K562 (cell line): ENCODE data around the gene IQUB. TPM values are rescaled to one million over a fixed set of nuclear protein-coding genes. Genes with fewer than 3 reads are reported as not detected.

Experiments
- BDP1 ChIP-seq: IDR thresholded peaks from 3 replicates; pipeline ENCODE4 v1.6.1; 2011; ENCODE audit not compliant: insufficient read length, insufficient read depth
- CBFB ChIP-seq: sonication (generic); formaldehyde crosslinking; IDR thresholded peaks from 2 replicates; pipeline ENCODE4 v1.4.0; 2020; ENCODE audit warnings: mild to moderate bottlenecking, missing genetic modification reagents
- CBX3 ChIP-seq, 2 experiments: IDR thresholded peaks; 1 replicate in 1 of 2; 2 replicates in 1 of 2; pipeline ENCODE4 v1.6.1; 2012; ENCODE audit warnings: inconsistent platforms in 2 of 2, low read length in 2 of 2, borderline replicate concordance in 1 of 2, control low read depth in 1 of 2
- MCM2 ChIP-seq: fragments of 450-650 bp; IDR thresholded peaks from 2 replicates; pipeline ENCODE4 v1.6.1; 2017; ENCODE audit warnings: low read depth, mild to moderate bottlenecking
- MTA2 ChIP-seq: fragments of 450-650 bp; IDR thresholded peaks from 2 replicates; pipeline ENCODE4 v1.6.1; 2016; ENCODE audit warnings: low read depth
- PTRF ChIP-seq: fragments of 450-650 bp; IDR thresholded peaks from 2 replicates; pipeline ENCODE4 v1.6.1; 2016; ENCODE audit warnings: mild to moderate bottlenecking, missing genetic modification characterization, missing compliant biosample characterization
- RFX7 ChIP-seq: fragments of 250-450 bp; sonication (Bioruptor Pico); IDR thresholded peaks from 2 replicates; pipeline ENCODE4 v1.5.1; 2021; ENCODE audit warnings: mild to moderate bottlenecking
- SNIP1 ChIP-seq: fragments of 450-650 bp; IDR thresholded peaks from 2 replicates; pipeline ENCODE4 v1.7.1; 2017; ENCODE audit warnings: low read depth, mild to moderate bottlenecking
- TAL1 ChIP-seq: fragments of 450-650 bp; IDR thresholded peaks from 2 replicates; pipeline ENCODE4 v1.6.1; 2016; ENCODE audit warnings: mild to moderate bottlenecking
- TCF3 ChIP-seq: sonication (generic); formaldehyde crosslinking; IDR thresholded peaks from 2 replicates; pipeline ENCODE4 v1.4.0; 2020; ENCODE audit warnings: mild to moderate bottlenecking, missing genetic modification reagents
- TEAD1 ChIP-seq, 2 experiments: fragments of 450-650 bp in 1 of 2; sonication (generic) in 1 of 2; formaldehyde crosslinking; IDR thresholded peaks; 2 replicates each; pipeline versions ENCODE4 v1.4.0 to v1.8.0; 2020 to 2022; ENCODE audit warnings: mild to moderate bottlenecking in 2 of 2, missing genetic modification reagents in 1 of 2
- ZFP30 ChIP-seq: fragments of 250-450 bp; sonication (Bioruptor Pico); IDR thresholded peaks from 2 replicates; pipeline ENCODE4 v1.8.0; 2022; ENCODE audit warnings: moderate library complexity, mild to moderate bottlenecking, inconsistent platforms, borderline replicate concordance
- ZNF778 ChIP-seq: fragments of 450-650 bp; formaldehyde crosslinking; IDR thresholded peaks from 2 replicates; pipeline ENCODE4 v1.4.0; 2020; ENCODE audit warnings: mild to moderate bottlenecking, moderate library complexity
- polyA plus RNA-seq, 8 experiments: library from polyadenylated mRNA; depleted of rRNA in 4 of 8; stranded (reverse) in 5 of 8; unstranded in 3 of 8; fragments of >200 nt; fragmentation: Nextera tagmentation in 2 of 8; fragmentation: Illumina TruSeq in 1 of 8; extraction: Ambion mirVana in 2 of 8; extraction: Trizol in 1 of 8; gene quantifications; 2 replicates each; pipeline versions ENCODE4 v1.2.1 to v1.2.3, GENCODE V29; 2011 to 2014; ENCODE audit warnings: inconsistent platforms in 1 of 8, missing spikeins in 1 of 8
- total RNA-seq, 7 experiments: library from RNA; depleted of rRNA in 6 of 7; stranded (reverse); fragments of >200 nt in 6 of 7; fragmentation: Illumina TruSeq in 2 of 7; extraction: Trizol in 2 of 7; gene quantifications; 2 replicates each; pipeline versions ENCODE4 v1.2.1 to v1.2.3, GENCODE V29; 2011 to 2021; ENCODE audit warnings: low replicate concordance in 1 of 7
- TF ChIP-seq, protein P1 (sequence below): fragments of 450-650 bp; IDR thresholded peaks from 2 replicates; pipeline ENCODE4 v1.6.1; 2018; ENCODE audit not compliant: partially characterized antibody
- TF ChIP-seq, protein P2 (sequence below): fragments of 250-450 bp; sonication (Bioruptor Pico); IDR thresholded peaks from 2 replicates; pipeline ENCODE4 v1.8.0; 2021; ENCODE audit warnings: moderate library complexity, mild to moderate bottlenecking, inconsistent platforms
- TF ChIP-seq, protein P3 (sequence below): fragments of 250-450 bp; sonication (Bioruptor Pico); IDR thresholded peaks from 2 replicates; pipeline ENCODE4 v1.4.0; 2020
- TF ChIP-seq, protein P4 (sequence below), 2 experiments: fragments of 450-650 bp in 1 of 2; sonication (generic) in 1 of 2; formaldehyde crosslinking; conservative IDR thresholded peaks; 2 replicates each; pipeline versions ENCODE4 v1.4.0 to v1.8.1; 2020 to 2022; ENCODE audit warnings: mild to moderate bottlenecking in 1 of 2, missing genetic modification reagents in 1 of 2
- TF ChIP-seq, protein P5 (sequence below): fragments of 250-450 bp; sonication (Bioruptor Pico); IDR thresholded peaks from 2 replicates; pipeline ENCODE4 v1.5.0; 2021
- TF ChIP-seq, protein P6 (sequence below): IDR thresholded peaks from 3 replicates; pipeline ENCODE4 v1.6.1; 2011; ENCODE audit warnings: borderline replicate concordance, mild to moderate bottlenecking; ENCODE audit not compliant: insufficient read length, insufficient read depth

The IQUB gene
- total and polyA plus RNA-seq, 9 of the 15 experiments (the other 6 are each of a cell fraction or from before 2014, with no cell fraction given): 0.62 to 2.6 (median 1.4) TPM

DNA sequence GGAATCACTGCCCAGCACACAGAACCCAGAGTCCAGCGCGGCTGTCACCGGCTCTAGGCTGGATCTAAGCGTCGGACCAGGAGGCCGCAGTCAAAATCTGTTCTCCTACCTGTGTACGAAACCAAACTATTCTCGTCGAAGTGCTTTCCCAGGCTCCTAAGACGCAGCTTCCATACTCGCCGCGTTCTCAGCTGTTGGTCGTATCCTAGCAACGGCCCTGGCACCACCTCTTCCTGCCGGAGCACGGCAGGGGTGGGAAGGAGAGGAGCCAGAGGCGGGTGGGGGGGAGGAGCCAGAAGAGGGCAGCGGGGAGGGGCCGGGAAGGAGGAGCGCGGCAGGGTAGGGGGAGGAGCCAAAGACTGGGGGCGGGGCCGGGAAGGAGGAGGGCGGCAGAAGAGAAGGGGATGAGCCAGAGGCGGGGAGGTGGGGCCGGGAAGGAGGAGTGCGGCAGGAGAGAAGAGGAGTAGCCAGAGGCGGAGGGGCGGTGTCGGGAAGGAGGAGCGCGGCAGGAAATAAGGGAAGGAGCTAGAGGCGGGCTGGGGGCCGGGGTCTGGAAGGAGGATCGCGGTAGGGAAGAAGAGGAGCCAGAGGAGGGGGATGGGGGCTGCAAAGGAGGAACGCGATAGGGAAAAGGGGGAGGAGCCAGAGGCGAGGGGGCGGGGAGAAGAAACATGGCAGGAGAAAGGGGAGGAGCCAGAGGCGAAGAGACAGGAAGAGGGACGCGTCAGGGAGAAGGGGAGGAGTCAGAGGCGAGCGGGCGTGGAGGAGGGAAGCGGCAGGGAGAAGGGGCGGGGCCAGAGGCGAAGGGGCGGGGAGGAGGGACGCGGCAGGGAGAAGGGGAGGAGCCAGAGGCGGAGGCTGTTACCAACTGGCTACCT lies at the start of gene IQUB (continued):
- TF ChIP-seq, protein P1, sequence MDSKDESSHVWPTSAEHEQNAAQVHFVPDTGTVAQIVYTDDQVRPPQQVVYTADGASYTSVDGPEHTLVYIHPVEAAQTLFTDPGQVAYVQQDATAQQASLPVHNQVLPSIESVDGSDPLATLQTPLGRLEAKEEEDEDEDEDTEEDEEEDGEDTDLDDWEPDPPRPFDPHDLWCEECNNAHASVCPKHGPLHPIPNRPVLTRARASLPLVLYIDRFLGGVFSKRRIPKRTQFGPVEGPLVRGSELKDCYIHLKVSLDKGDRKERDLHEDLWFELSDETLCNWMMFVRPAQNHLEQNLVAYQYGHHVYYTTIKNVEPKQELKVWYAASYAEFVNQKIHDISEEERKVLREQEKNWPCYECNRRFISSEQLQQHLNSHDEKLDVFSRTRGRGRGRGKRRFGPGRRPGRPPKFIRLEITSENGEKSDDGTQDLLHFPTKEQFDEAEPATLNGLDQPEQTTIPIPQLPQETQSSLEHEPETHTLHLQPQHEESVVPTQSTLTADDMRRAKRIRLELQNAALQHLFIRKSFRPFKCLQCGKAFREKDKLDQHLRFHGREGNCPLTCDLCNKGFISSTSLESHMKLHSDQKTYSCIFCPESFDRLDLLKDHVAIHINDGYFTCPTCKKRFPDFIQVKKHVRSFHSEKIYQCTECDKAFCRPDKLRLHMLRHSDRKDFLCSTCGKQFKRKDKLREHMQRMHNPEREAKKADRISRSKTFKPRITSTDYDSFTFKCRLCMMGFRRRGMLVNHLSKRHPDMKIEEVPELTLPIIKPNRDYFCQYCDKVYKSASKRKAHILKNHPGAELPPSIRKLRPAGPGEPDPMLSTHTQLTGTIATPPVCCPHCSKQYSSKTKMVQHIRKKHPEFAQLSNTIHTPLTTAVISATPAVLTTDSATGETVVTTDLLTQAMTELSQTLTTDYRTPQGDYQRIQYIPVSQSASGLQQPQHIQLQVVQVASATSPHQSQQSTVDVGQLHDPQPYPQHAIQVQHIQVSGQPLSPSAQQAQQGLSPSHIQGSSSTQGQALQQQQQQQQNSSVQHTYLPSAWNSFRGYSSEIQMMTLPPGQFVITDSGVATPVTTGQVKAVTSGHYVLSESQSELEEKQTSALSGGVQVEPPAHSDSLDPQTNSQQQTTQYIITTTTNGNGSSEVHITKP: no peak
- TF ChIP-seq TAL1 (0 out of 2 replicates have a peak, but pooled peaks have one; percentile 15), ZFP30 (CRISPR knock-in tag) (no peak), SNIP1 (0 out of 2 replicates have a peak, but pooled peaks have one; percentile 54), MCM2 (no peak), CBX3 (IDR thresholded peaks at IDR 0.05; ENCODE audit: borderline replicate concordance in 1 of 2, low read length in 2 of 2) (no peak; a peak in 1 of 3 replicates), CBFB (no peak), BDP1 (no peak), PTRF (no peak), ZNF778 (CRISPR knock-in tag) (no peak), MTA2 (peak; percentile 79), RFX7 (CRISPR knock-in tag) (no peak), TEAD1 (CRISPR knock-in tag; IDR thresholded peaks at IDR 0.05) (peak in 1 of 2 experiments; percentile 78; a peak in 1 of 4 replicates), TCF3 (CRISPR knock-in tag) (no peak)
- TF ChIP-seq, protein P2, sequence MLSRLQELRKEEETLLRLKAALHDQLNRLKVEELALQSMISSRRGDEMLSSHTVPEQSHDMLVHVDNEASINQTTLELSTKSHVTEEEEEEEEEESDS: no peak
- TF ChIP-seq, protein P3, sequence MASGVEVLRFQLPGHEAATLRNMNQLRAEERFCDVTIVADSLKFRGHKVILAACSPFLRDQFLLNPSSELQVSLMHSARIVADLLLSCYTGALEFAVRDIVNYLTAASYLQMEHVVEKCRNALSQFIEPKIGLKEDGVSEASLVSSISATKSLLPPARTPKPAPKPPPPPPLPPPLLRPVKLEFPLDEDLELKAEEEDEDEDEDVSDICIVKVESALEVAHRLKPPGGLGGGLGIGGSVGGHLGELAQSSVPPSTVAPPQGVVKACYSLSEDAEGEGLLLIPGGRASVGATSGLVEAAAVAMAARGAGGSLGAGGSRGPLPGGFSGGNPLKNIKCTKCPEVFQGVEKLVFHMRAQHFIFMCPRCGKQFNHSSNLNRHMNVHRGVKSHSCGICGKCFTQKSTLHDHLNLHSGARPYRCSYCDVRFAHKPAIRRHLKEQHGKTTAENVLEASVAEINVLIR (CRISPR knock-in tag): no peak
- TF ChIP-seq, protein P4, sequence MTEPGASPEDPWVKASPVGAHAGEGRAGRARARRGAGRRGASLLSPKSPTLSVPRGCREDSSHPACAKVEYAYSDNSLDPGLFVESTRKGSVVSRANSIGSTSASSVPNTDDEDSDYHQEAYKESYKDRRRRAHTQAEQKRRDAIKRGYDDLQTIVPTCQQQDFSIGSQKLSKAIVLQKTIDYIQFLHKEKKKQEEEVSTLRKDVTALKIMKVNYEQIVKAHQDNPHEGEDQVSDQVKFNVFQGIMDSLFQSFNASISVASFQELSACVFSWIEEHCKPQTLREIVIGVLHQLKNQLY (CRISPR knock-in tag; conservative IDR thresholded peaks at IDR 0.05): no peak
- TF ChIP-seq, protein P5, sequence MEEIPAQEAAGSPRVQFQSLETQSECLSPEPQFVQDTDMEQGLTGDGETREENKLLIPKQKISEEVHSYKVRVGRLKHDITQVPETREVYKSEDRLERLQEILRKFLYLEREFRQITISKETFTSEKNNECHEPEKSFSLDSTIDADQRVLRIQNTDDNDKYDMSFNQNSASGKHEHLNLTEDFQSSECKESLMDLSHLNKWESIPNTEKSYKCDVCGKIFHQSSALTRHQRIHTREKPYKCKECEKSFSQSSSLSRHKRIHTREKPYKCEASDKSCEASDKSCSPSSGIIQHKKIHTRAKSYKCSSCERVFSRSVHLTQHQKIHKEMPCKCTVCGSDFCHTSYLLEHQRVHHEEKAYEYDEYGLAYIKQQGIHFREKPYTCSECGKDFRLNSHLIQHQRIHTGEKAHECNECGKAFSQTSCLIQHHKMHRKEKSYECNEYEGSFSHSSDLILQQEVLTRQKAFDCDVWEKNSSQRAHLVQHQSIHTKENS: no peak
- TF ChIP-seq, protein P6, sequence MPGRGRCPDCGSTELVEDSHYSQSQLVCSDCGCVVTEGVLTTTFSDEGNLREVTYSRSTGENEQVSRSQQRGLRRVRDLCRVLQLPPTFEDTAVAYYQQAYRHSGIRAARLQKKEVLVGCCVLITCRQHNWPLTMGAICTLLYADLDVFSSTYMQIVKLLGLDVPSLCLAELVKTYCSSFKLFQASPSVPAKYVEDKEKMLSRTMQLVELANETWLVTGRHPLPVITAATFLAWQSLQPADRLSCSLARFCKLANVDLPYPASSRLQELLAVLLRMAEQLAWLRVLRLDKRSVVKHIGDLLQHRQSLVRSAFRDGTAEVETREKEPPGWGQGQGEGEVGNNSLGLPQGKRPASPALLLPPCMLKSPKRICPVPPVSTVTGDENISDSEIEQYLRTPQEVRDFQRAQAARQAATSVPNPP: no peak
